Spleen (tissue), 11 donors: ENCODE results near the gene MCC. TPM values are rescaled to one million over a fixed set of nuclear protein-coding genes. Genes with fewer than 3 reads are reported as not detected.

Experiments used
- DNase-seq: peaks from one replicate; pipeline ENCODE4 v3.0.0-alpha.2; 2020
- H3K27ac ChIP-seq, 8 donors: fragments of 200-600 bp; sonication (generic) in 7 of 8; 1 replicate in 4 of 8; 2 replicates in 4 of 8; pipeline versions ENCODE4 v1.5.0 to v1.8.0; 2016 to 2021; ENCODE audit warnings: inconsistent platforms in 4 of 8, mild to moderate bottlenecking in 4 of 8, moderate library complexity in 1 of 8
- H3K27me3 ChIP-seq, 7 donors: fragments of 200-600 bp; sonication (generic) in 6 of 7; replicated peaks in 1 of 7; 1 replicate in 4 of 7; 2 replicates in 3 of 7; pipeline versions ENCODE4 v1.5.0 to v1.8.0; 2016 to 2021; ENCODE audit warnings: inconsistent platforms in 3 of 7, mild to moderate bottlenecking in 1 of 7
- H3K36me3 ChIP-seq, 6 donors: fragments of 200-600 bp; sonication (generic) in 5 of 6; 1 replicate in 4 of 6; 2 replicates in 2 of 6; pipeline versions ENCODE4 v1.5.0 to v1.8.0; 2016 to 2021; ENCODE audit warnings: inconsistent platforms in 2 of 6
- H3K4me1 ChIP-seq, 6 donors: fragments of 200-600 bp; sonication (generic) in 5 of 6; 1 replicate in 3 of 6; 2 replicates in 3 of 6; pipeline versions ENCODE4 v1.5.0 to v1.8.0; 2016 to 2021; ENCODE audit warnings: inconsistent platforms in 3 of 6
- H3K4me3 ChIP-seq, 8 donors: fragments of 200-600 bp; sonication (generic) in 7 of 8; 1 replicate in 4 of 8; 2 replicates in 4 of 8; pipeline versions ENCODE4 v1.5.0 to v1.8.0; 2016 to 2021; ENCODE audit warnings: inconsistent platforms in 4 of 8, mild to moderate bottlenecking in 4 of 8, moderate library complexity in 2 of 8
- H3K9me3 ChIP-seq, 8 donors: fragments of 200-600 bp; sonication (generic) in 7 of 8; 1 replicate in 4 of 8; 2 replicates in 4 of 8; pipeline versions ENCODE4 v1.5.0 to v1.8.0; 2016 to 2021; ENCODE audit warnings: inconsistent platforms in 4 of 8
- POLR2A ChIP-seq, 3 donors: fragments of 450-650 bp; IDR thresholded peaks; one replicate each; pipeline ENCODE4 v1.5.1; 2017; ENCODE audit warnings: antibody characterized with exemption in 3 of 3, mild to moderate bottlenecking in 1 of 3
- POLR2AphosphoS5 ChIP-seq, 3 donors: sonication (generic); formaldehyde crosslinking; IDR thresholded peaks; one replicate each; pipeline ENCODE4 v1.5.1; 2017; ENCODE audit warnings: antibody characterized with exemption in 3 of 3
- WGBS, 5 donors: extraction: QIAGEN DNeasy Blood & Tissue Kit in 3 of 5; methylation state at CpG; one replicate each; pipeline versions ENCODE4 v1.1.5 to v1.1.7; 2013 to 2018; 5-methylcytosine and 5-hydroxymethylcytosine counted together
- intact Hi-C: fragments of 100-400 bp; cut with DNase I; formaldehyde crosslinking; loops from one replicate; pipeline ENCODE4 v1.15.0; 2023; ENCODE audit warnings: low total_unique reads
- polyA plus RNA-seq, 3 donors: library from polyadenylated mRNA; stranded (reverse); fragments of 200-250 nt; gene quantifications; one replicate each; pipeline ENCODE4 v1.2.1, GENCODE V29; 2013
- total RNA-seq, 7 donors: library from RNA; depleted of rRNA in 3 of 7; stranded (reverse); fragments of >200 nt in 3 of 7; fragmentation: NEBNext Ultra II Directional in 4 of 7; extraction: Animal tissue kit (Norgen Biotek cat#: 25700) in 4 of 7; gene quantifications; one replicate each; pipeline versions ENCODE4 v1.1.0 to v1.2.1, GENCODE V29; 2016 to 2021
- TF ChIP-seq, protein P1 (sequence below), 11 experiments: fragments of 200-600 bp in 7 of 11; fragments of 450-650 bp in 4 of 11; sonication (generic) in 4 of 11; IDR thresholded peaks in 8 of 11; conservative IDR thresholded peaks in 3 of 11; 1 replicate in 7 of 11; 2 replicates in 4 of 11; pipeline versions ENCODE4 v1.4.0 to v1.8.0; 2016 to 2021; ENCODE audit warnings: antibody characterized with exemption in 11 of 11, inconsistent platforms in 4 of 11, mild to moderate bottlenecking in 1 of 11
- donor health status: healthy with polysubstance abuse.
- donor health status: DM: no; HTN: no; CAD: no; lungs with moderate emphysema.
- donor health status: DM: no; HTN: no; CAD: no.
- donor health status: Bipolar disorder and iron deficiency.
- donor health status: healthy.
- donor health status: DM: no; HTN: no; CAD: no.
- donor health status: DM: yes; HTN: yes; CAD: no.

The MCC gene
- total and polyA plus RNA-seq, 10 donors: 1.3 to 32.8 (median 15.8) TPM

DNA sequence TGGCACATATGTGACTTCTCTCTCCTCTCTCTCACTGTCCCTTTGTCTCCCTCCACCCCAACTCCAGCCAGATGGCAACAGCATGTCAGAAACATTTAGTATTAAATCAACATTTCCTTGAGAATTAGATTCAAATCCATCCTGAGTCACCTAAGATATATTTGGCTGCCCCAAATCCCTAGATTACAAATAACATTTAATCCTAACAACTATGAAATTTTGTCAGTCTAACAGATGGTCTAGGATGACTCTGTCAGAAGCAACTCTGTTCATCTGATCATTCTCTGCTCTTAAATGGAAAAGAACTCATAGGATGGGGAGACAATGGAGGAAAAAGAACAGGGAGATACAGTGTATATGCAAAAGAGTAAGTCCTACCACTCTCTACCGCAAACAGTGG lies 254.6 kb downstream of the MCC start:
- no peaks in the 10 kb centered on the region for H3K36me3 ChIP-seq
- H3K9me3 ChIP-seq: no peaks in the 10 kb centered on the region
- no peak for DNase-seq
- 90 to 100% (median 94%) methylated on average over 1 of the region's 1 CpG for WGBS, 5 donors
- no peak overlapping the region for H3K4me3 ChIP-seq
- intact Hi-C loops: no loop called here
- peaks cover 0 to 32% (median 7%) of the 10 kb centered on the region in 6 donors for H3K4me1 ChIP-seq
- no peaks in the 10 kb centered on the region for H3K27me3 ChIP-seq
- H3K27ac ChIP-seq: no peak overlapping the region
- TF ChIP-seq, protein P1, sequence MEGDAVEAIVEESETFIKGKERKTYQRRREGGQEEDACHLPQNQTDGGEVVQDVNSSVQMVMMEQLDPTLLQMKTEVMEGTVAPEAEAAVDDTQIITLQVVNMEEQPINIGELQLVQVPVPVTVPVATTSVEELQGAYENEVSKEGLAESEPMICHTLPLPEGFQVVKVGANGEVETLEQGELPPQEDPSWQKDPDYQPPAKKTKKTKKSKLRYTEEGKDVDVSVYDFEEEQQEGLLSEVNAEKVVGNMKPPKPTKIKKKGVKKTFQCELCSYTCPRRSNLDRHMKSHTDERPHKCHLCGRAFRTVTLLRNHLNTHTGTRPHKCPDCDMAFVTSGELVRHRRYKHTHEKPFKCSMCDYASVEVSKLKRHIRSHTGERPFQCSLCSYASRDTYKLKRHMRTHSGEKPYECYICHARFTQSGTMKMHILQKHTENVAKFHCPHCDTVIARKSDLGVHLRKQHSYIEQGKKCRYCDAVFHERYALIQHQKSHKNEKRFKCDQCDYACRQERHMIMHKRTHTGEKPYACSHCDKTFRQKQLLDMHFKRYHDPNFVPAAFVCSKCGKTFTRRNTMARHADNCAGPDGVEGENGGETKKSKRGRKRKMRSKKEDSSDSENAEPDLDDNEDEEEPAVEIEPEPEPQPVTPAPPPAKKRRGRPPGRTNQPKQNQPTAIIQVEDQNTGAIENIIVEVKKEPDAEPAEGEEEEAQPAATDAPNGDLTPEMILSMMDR (IDR thresholded peaks at IDR 0.05 in 8 of 11, conservative IDR thresholded peaks at IDR 0.05 in 3 of 11): no peak
- TF ChIP-seq POLR2A (IDR thresholded peaks at IDR 0.05): no peak
- TF ChIP-seq POLR2AphosphoS5 (IDR thresholded peaks at IDR 0.05): no peak

DNA sequence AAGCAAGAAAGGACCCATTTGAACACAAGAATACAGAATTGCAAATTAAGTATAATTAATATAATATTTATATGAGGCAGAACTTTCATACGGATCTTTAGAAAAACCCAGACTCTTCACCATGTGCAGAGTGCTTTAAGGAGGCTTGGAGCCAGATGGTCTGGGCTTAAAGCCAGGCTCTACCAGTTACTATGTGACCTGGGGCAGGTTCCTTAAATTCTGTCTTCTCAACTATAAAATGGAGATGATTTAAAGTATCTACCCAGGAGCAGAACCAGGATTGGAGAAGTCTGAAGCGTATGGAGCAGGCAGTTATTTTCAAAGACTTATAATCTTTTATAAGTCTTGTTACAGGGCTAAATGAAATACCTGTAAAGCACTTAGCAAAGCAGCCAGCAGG lies 255.6 kb downstream of the MCC start:
- no peak for DNase-seq
- H3K27me3 ChIP-seq: no peaks in the 10 kb centered on the region
- intact Hi-C loops: no loop called here
- TF ChIP-seq POLR2A (IDR thresholded peaks at IDR 0.05) (no peak), POLR2AphosphoS5 (IDR thresholded peaks at IDR 0.05) (no peak)
- TF ChIP-seq, protein P1 (IDR thresholded peaks at IDR 0.05 in 8 of 11, conservative IDR thresholded peaks at IDR 0.05 in 3 of 11): no peak
- peaks cover 0 to 32% (median 7%) of the 10 kb centered on the region in 6 donors for H3K4me1 ChIP-seq
- WGBS, 5 donors: 66 to 80% (median 70%) methylated on average over 2 of the region's 2 CpGs
- H3K9me3 ChIP-seq: no peaks in the 10 kb centered on the region
- no peak overlapping the region for H3K27ac ChIP-seq
- no peaks in the 10 kb centered on the region for H3K36me3 ChIP-seq
- no peak overlapping the region for H3K4me3 ChIP-seq

DNA sequence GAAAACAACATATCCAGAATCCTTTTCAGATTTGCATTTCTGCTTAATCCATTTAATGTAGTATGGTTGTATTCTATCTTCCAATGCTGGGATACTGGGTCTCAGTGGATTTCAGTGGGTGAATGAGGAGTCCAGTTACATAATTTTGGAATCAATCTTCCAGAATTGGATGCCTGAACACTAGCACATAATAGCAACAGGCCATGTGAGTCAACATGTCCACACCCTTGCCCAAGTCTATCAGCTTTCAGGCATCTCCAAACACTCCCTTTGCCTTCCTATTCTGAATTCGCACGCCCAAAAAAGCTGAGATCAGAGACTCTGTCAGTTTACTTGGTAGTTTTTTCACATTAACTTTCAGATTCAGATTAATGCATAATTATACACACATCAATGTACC lies 256.0 kb downstream of the MCC start:
- no peak for DNase-seq
- H3K27ac ChIP-seq: no peak overlapping the region
- 68 to 93% (median 73%) methylated on average over 2 of the region's 2 CpGs for WGBS, 5 donors
- peaks cover 0 to 32% (median 7%) of the 10 kb centered on the region in 6 donors for H3K4me1 ChIP-seq
- no peaks in the 10 kb centered on the region for H3K9me3 ChIP-seq
- TF ChIP-seq POLR2A (IDR thresholded peaks at IDR 0.05): no peak
- no peak for TF ChIP-seq POLR2AphosphoS5 (IDR thresholded peaks at IDR 0.05)
- TF ChIP-seq, protein P1 (IDR thresholded peaks at IDR 0.05 in 8 of 11, conservative IDR thresholded peaks at IDR 0.05 in 3 of 11): no peak
- H3K27me3 ChIP-seq: no peaks in the 10 kb centered on the region
- no peaks in the 10 kb centered on the region for H3K36me3 ChIP-seq
- intact Hi-C loops: no loop called here
- no peak overlapping the region for H3K4me3 ChIP-seq

DNA sequence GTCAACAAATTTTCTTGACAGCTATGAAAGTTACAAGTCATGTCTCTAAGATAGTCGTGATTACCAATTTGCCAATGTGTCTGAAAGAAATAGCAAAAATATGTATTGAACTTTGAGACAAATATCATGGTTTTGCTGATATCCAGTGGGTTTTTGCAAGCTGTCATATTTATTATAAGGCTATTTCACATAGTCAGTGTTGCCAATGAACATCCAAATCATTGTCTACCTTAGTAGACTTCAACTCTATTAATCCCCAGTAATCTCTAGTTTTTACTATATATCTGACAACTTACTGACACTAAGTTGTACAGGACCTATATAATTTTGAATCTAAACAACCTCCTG lies 256.6 kb downstream of the MCC start:
- TF ChIP-seq, protein P1 (IDR thresholded peaks at IDR 0.05 in 8 of 11, conservative IDR thresholded peaks at IDR 0.05 in 3 of 11): no peak
- no peak for TF ChIP-seq POLR2A (IDR thresholded peaks at IDR 0.05)
- TF ChIP-seq POLR2AphosphoS5 (IDR thresholded peaks at IDR 0.05): no peak
- H3K36me3 ChIP-seq: no peaks in the 10 kb centered on the region
- peak overlapping the region in 1 of 8 donors; percentile 0 for H3K27ac ChIP-seq
- intact Hi-C loops: no loop called here
- H3K4me1 ChIP-seq: peaks cover 0 to 32% (median 7%) of the 10 kb centered on the region in 6 donors
- H3K4me3 ChIP-seq: no peak overlapping the region
- 65 to 79% (median 75%) methylated on average over 1 of the region's 1 CpG for WGBS, 5 donors
- no peaks in the 10 kb centered on the region for H3K27me3 ChIP-seq
- H3K9me3 ChIP-seq: no peaks in the 10 kb centered on the region
- DNase-seq: no peak
